Spleen (tissue), 7 donors: ENCODE measurements around the gene PCNX2.

Source experiments
- CTCF ChIP-seq, 11 experiments: fragments of 200-600 bp in 7 of 11; fragments of 450-650 bp in 4 of 11; sonication (generic) in 4 of 11; IDR thresholded peaks in 8 of 11; conservative IDR thresholded peaks in 3 of 11; 1 replicate in 7 of 11; 2 replicates in 4 of 11; pipeline versions ENCODE4 v1.4.0 to v1.8.0; 2016 to 2021; ENCODE audit warnings: antibody characterized with exemption in 11 of 11, inconsistent platforms in 4 of 11, mild to moderate bottlenecking in 1 of 11
- POLR2A ChIP-seq, 3 donors: fragments of 450-650 bp; IDR thresholded peaks; one replicate each; pipeline ENCODE4 v1.5.1; 2017; ENCODE audit warnings: antibody characterized with exemption in 3 of 3, mild to moderate bottlenecking in 1 of 3
- POLR2AphosphoS5 ChIP-seq, 3 donors: sonication (generic); formaldehyde crosslinking; IDR thresholded peaks; one replicate each; pipeline ENCODE4 v1.5.1; 2017; ENCODE audit warnings: antibody characterized with exemption in 3 of 3
- donor health status: DM: no; HTN: no; CAD: no; lungs with moderate emphysema.
- donor health status: DM: no; HTN: no; CAD: no.
- donor health status: DM: no; HTN: no; CAD: no.

GRCh38 chr1:233088613-233089012 lies 206.9 kb downstream of the PCNX2 start:
- no peak for TF ChIP-seq CTCF (IDR thresholded peaks at IDR 0.05 in 8 of 11, conservative IDR thresholded peaks at IDR 0.05 in 3 of 11)
- no peak for TF ChIP-seq POLR2AphosphoS5 (IDR thresholded peaks at IDR 0.05)
- TF ChIP-seq POLR2A (IDR thresholded peaks at IDR 0.05): no peak
